Measurements from ENCODE around the gene CELSR2.

GRCh38 chr1:109282952-109283747 lies 33.8 kb downstream of the CELSR2 start, which contains the start of gene PSRC1:
- TF ChIP-seq CTCF (IDR thresholded peaks at IDR 0.05) = peak; percentile 25 to 86 (median 50)
- peak; percentile 53 to 97 for TF ChIP-seq EP300 (IDR thresholded peaks at IDR 0.05)
